Measurements from ENCODE around the gene TGFBR1. TPM values are rescaled to one million over a fixed set of nuclear protein-coding genes. Genes with fewer than 3 reads are reported as not detected.
A peak's percentile ranks its signal among the peaks of the same experiment; 100 is the strongest.

TGFBR1 gene
- polyA plus RNA-seq, 1 of the 3 experiments (the other 2 are of a cell fraction) = 15.3 TPM

DNA sequence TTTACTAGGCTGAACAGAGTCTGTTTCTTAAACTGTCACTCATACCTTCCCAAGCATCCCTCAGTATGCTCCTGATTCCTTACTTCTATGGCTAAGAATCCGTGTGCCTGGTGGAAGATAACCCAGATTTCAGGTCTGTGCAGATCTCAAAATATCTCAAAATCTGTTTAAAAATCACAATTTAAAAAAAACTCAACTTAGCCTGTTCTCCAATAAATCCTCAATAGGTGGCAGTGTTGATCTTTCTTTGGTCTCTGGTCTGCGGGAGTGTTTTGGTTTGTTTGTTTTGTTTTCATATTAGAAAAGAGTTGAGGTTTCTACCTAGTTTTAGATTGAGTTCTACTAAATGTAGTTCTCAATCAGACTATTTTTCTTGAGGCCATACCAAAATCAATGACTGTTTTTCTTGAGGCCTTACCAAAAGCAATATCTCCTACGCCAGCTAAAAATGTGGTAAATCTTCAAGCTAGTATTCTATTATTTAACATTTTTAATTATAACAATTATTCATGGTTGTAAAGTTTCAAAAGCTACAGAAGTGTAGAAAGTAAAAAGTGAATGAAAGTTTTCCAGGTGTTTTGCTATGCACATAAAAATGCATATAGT, 57.9 kb downstream of the TGFBR1 start:
- Histone ChIP-seq H3K9me3 (no peaks in the 10 kb centered on the region), H2AFZ (ENCODE audit: low read depth) (0 out of 2 replicates have a peak overlapping the region, but pooled peaks have one; percentile 64), H3F3A (replicated peaks; ENCODE audit: insufficient read depth) (no peaks in the 10 kb centered on the region), H3K4me2 (no peak overlapping the region), H3K79me2 (ENCODE audit: insufficient read depth) (no peaks in the 10 kb centered on the region), H3K36me3 (replicated peaks in 1 of 2; ENCODE audit: control insufficient read depth in 1 of 2, insufficient read depth in 2 of 2, low read length in 1 of 2) (no peaks in the 10 kb centered on the region), H4K20me1 (ENCODE audit: insufficient read depth) (no peaks in the 10 kb centered on the region), H3K27ac (ENCODE audit: low read depth in 2 of 2, low read length in 1 of 2) (no peak overlapping the region), H3K9ac (no peak overlapping the region), H3K4me1 (ENCODE audit: control insufficient read depth in 1 of 2, insufficient read depth in 2 of 2, low read depth in 1 of 2, low read length in 1 of 2) (peaks cover 0 to 6% of the 10 kb centered on the region in 2 experiments; a peak in 2 of 4 replicates), H3K27me3 (ENCODE audit: insufficient read depth) (no peaks in the 10 kb centered on the region), H3K4me3 (ENCODE audit: low read depth in 2 of 2, low read length in 1 of 2) (no peak overlapping the region), H3K9me2 (no peaks in the 10 kb centered on the region)
- TF ChIP-seq SMC3 (IDR thresholded peaks at IDR 0.05; ENCODE audit: low read depth, low read length) = peak; percentile 49
- TF ChIP-seq, protein P1, sequence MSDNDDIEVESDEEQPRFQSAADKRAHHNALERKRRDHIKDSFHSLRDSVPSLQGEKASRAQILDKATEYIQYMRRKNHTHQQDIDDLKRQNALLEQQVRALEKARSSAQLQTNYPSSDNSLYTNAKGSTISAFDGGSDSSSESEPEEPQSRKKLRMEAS (IDR thresholded peaks at IDR 0.05; ENCODE audit: low read depth) = no peak
- TF ChIP-seq FOXM1 (IDR thresholded peaks at IDR 0.05; ENCODE audit: low read depth) = no peak
- TF ChIP-seq TAF1 (IDR thresholded peaks at IDR 0.05; ENCODE audit: borderline replicate concordance, low read depth, low read length) = no peak
- TF ChIP-seq RCOR1 (IDR thresholded peaks at IDR 0.05; ENCODE audit: low read length) = no peak
- TF ChIP-seq, protein P2, sequence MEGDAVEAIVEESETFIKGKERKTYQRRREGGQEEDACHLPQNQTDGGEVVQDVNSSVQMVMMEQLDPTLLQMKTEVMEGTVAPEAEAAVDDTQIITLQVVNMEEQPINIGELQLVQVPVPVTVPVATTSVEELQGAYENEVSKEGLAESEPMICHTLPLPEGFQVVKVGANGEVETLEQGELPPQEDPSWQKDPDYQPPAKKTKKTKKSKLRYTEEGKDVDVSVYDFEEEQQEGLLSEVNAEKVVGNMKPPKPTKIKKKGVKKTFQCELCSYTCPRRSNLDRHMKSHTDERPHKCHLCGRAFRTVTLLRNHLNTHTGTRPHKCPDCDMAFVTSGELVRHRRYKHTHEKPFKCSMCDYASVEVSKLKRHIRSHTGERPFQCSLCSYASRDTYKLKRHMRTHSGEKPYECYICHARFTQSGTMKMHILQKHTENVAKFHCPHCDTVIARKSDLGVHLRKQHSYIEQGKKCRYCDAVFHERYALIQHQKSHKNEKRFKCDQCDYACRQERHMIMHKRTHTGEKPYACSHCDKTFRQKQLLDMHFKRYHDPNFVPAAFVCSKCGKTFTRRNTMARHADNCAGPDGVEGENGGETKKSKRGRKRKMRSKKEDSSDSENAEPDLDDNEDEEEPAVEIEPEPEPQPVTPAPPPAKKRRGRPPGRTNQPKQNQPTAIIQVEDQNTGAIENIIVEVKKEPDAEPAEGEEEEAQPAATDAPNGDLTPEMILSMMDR (IDR thresholded peaks at IDR 0.05) = peak; percentile 81
- peak; percentile 93 for TF ChIP-seq RAD21 (IDR thresholded peaks at IDR 0.05; ENCODE audit: low read length)
- TF ChIP-seq TEAD4 (IDR thresholded peaks at IDR 0.05; ENCODE audit: borderline replicate concordance, insufficient read depth) = no peak
- ChIA-PET POLR2A (no interaction called here), CTCF (interaction anchor here (0.6 to 8.2 kb wide), 23 partner anchors 10 to 1934 kb away, joined by 3 to 66 read pairs (median 4); partner anchors contain the start of genes ALG2 and SEC61B)
- 36% methylated on average over 3 of the region's 3 CpGs for WGBS (ENCODE audit: low lambda C conversion rate)
- DNase-seq = peak; percentile 45

DNA sequence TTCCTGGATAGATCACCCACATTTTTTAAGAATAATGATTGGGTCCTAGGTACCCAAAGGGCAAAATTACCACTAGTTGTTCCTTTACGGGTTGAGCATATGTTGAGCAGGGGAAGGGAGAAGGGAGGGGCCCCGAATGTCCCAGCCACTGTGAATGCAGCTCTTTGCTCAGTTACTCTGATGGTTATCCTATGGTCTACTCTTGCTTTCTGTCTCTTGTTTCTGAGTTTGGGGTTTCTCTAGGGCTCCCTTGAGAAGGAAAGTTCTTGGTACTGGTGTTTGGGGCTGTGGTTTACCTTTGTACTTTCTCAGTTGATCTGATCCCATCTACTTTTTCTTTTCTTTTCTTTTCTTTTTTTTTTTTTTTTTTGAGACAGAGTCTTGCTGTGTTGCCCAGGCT, 61.2 kb downstream of the TGFBR1 start:
- CTCF ChIA-PET = interaction anchor here (8.2 kb wide), 1 partner anchor 18 kb away, joined by 66 read pairs; no protein-coding TSS in a partner anchor
- H3K9ac ChIP-seq = no peak overlapping the region
- no peaks in the 10 kb centered on the region for H3F3A ChIP-seq (replicated peaks; ENCODE audit: insufficient read depth)
- WGBS (ENCODE audit: low lambda C conversion rate) = 60% methylated on average over 1 of the region's 2 CpGs
- no peak overlapping the region for H2AFZ ChIP-seq (ENCODE audit: low read depth)
- no peaks in the 10 kb centered on the region for H3K9me3 ChIP-seq
- H3K4me1 ChIP-seq (ENCODE audit: control insufficient read depth in 1 of 2, insufficient read depth in 2 of 2, low read depth in 1 of 2, low read length in 1 of 2) = peaks cover 0 to 32% of the 10 kb centered on the region in 2 experiments; a peak in 2 of 4 replicates
- H3K27ac ChIP-seq (ENCODE audit: low read depth in 2 of 2, low read length in 1 of 2) = no peak overlapping the region
- no peaks in the 10 kb centered on the region for H3K79me2 ChIP-seq (ENCODE audit: insufficient read depth)
- H3K9me2 ChIP-seq = no peaks in the 10 kb centered on the region
- POLR2A ChIA-PET = no interaction called here
- no peaks in the 10 kb centered on the region for H3K36me3 ChIP-seq (replicated peaks in 1 of 2; ENCODE audit: control insufficient read depth in 1 of 2, insufficient read depth in 2 of 2, low read length in 1 of 2)
- no peaks in the 10 kb centered on the region for H4K20me1 ChIP-seq (ENCODE audit: insufficient read depth)
- DNase-seq = no peak
- no peak overlapping the region for H3K4me2 ChIP-seq
- H3K27me3 ChIP-seq (ENCODE audit: insufficient read depth) = no peaks in the 10 kb centered on the region
- H3K4me3 ChIP-seq (ENCODE audit: low read depth in 2 of 2, low read length in 1 of 2) = no peak overlapping the region
- no peak for TF ChIP-seq MXI1 (IDR thresholded peaks at IDR 0.05; ENCODE audit: low read depth, low read length)
- no peak for TF ChIP-seq FOSL2 (IDR thresholded peaks at IDR 0.05; ENCODE audit: borderline replicate concordance, low read depth)
- no peak for TF ChIP-seq RFX5 (IDR thresholded peaks at IDR 0.05; ENCODE audit: low read length)
- no peak for TF ChIP-seq RCOR1 (IDR thresholded peaks at IDR 0.05; ENCODE audit: low read length)
- TF ChIP-seq RXRA (IDR thresholded peaks at IDR 0.05; ENCODE audit: borderline replicate concordance, low read depth) = no peak
- TF ChIP-seq JUND (IDR thresholded peaks at IDR 0.05) = no peak
- TF ChIP-seq RAD21 (IDR thresholded peaks at IDR 0.05; ENCODE audit: low read length) = no peak
- TF ChIP-seq, protein P3, sequence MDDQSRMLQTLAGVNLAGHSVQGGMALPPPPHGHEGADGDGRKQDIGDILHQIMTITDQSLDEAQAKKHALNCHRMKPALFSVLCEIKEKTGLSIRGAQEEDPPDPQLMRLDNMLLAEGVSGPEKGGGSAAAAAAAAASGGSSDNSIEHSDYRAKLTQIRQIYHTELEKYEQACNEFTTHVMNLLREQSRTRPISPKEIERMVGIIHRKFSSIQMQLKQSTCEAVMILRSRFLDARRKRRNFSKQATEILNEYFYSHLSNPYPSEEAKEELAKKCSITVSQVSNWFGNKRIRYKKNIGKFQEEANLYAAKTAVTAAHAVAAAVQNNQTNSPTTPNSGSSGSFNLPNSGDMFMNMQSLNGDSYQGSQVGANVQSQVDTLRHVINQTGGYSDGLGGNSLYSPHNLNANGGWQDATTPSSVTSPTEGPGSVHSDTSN (IDR thresholded peaks at IDR 0.05) = no peak
- TF ChIP-seq, protein P4, sequence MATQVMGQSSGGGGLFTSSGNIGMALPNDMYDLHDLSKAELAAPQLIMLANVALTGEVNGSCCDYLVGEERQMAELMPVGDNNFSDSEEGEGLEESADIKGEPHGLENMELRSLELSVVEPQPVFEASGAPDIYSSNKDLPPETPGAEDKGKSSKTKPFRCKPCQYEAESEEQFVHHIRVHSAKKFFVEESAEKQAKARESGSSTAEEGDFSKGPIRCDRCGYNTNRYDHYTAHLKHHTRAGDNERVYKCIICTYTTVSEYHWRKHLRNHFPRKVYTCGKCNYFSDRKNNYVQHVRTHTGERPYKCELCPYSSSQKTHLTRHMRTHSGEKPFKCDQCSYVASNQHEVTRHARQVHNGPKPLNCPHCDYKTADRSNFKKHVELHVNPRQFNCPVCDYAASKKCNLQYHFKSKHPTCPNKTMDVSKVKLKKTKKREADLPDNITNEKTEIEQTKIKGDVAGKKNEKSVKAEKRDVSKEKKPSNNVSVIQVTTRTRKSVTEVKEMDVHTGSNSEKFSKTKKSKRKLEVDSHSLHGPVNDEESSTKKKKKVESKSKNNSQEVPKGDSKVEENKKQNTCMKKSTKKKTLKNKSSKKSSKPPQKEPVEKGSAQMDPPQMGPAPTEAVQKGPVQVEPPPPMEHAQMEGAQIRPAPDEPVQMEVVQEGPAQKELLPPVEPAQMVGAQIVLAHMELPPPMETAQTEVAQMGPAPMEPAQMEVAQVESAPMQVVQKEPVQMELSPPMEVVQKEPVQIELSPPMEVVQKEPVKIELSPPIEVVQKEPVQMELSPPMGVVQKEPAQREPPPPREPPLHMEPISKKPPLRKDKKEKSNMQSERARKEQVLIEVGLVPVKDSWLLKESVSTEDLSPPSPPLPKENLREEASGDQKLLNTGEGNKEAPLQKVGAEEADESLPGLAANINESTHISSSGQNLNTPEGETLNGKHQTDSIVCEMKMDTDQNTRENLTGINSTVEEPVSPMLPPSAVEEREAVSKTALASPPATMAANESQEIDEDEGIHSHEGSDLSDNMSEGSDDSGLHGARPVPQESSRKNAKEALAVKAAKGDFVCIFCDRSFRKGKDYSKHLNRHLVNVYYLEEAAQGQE (IDR thresholded peaks at IDR 0.05; ENCODE audit: low read depth, low read length) = no peak
- TF ChIP-seq, protein P5, sequence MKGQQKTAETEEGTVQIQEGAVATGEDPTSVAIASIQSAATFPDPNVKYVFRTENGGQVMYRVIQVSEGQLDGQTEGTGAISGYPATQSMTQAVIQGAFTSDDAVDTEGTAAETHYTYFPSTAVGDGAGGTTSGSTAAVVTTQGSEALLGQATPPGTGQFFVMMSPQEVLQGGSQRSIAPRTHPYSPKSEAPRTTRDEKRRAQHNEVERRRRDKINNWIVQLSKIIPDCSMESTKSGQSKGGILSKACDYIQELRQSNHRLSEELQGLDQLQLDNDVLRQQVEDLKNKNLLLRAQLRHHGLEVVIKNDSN (IDR thresholded peaks at IDR 0.05; ENCODE audit: borderline replicate concordance, low read depth) = no peak
- no peak for TF ChIP-seq TCF12 (IDR thresholded peaks at IDR 0.05)
- TF ChIP-seq GABPA (IDR thresholded peaks at IDR 0.05; ENCODE audit: low read depth) = no peak
- TF ChIP-seq ELF1 (IDR thresholded peaks at IDR 0.05) = no peak
- no peak for TF ChIP-seq FOXJ3 (CRISPR knock-in tag; IDR thresholded peaks at IDR 0.05)
